ENCODE measurements around the gene GDAP2.

Gene GDAP2, protein sequence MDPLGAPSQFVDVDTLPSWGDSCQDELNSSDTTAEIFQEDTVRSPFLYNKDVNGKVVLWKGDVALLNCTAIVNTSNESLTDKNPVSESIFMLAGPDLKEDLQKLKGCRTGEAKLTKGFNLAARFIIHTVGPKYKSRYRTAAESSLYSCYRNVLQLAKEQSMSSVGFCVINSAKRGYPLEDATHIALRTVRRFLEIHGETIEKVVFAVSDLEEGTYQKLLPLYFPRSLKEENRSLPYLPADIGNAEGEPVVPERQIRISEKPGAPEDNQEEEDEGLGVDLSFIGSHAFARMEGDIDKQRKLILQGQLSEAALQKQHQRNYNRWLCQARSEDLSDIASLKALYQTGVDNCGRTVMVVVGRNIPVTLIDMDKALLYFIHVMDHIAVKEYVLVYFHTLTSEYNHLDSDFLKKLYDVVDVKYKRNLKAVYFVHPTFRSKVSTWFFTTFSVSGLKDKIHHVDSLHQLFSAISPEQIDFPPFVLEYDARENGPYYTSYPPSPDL

DNA sequence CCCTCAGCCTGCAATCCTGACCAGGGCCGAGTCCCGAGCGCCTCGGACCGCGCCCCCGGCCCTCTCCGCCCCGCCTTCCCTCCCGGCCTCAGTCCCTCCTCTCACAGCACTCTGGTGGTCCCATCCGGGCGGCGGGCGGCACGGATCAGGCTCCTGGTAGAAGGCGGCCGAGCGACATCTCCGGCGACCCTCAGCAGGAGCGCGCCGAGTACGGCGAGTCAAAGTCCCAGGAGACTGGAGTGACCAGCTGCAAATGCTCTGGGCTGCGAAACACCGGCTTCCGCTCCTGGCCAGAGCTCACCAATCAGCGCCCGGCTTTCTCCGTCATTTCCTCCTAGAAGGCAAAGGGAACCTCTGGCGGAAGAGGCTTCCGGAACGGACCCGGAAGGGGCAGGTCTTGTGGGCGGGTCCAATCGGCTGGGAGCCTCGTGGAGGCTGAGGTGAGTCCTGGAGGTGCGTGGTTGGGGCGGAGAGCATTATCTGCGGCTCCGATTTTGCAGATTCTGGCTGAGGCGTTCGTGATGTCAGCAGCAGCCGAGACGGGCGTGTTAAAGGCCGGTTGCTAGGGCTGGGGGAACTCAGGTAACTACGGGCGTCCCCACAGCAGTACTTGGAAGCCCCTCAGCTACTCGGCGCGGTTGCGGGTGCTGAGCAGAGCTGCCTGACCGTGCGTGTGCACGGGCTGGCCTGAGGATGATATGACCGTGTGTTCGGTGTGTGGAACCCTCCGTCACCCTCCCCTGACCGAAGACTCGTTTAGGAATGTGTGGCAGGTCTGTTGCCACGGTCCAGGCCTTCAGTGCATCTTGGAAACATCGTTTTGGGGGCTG lies at the start of gene GDAP2, which contains the start of gene WDR3:
Gene GDAP2 (minus strand): TSS at position 279 of the 830 bp plus-strand sequence. CDS start 9,264 bp downstream, outside the sequence.
Gene WDR3 (plus strand): TSS at position 397 of the 830 bp plus-strand sequence. CDS start 3,581 bp downstream, outside the sequence.
- Mint-ChIP-seq H3K27me3 (no peaks in the 10 kb centered on the region), H3K4me1 (peaks cover 56% of the 10 kb centered on the region), H3K27ac (peak within 1 kb of the TSS; percentile 97)

GRCh38 chr1:117976381-117976780 lies 47.0 kb upstream of the GDAP2 start:
- Mint-ChIP-seq H3K36me3 (ENCODE audit: low read depth) (no peaks in the 10 kb centered on the region), H3K9me3 (no peaks in the 10 kb centered on the region), H3K4me3 (no peak overlapping the region), H3K27me3 (peaks cover 12% of the 10 kb centered on the region), H3K27ac (no peak overlapping the region), H3K4me1 (no peaks in the 10 kb centered on the region)
- ATAC-seq (no peak), DNase-seq (no peak)

More for the DNA sequence above, at the start of gene GDAP2, which contains the start of gene WDR3:
- DNase-seq (peak; percentile 94), ATAC-seq (peak; percentile 99)
- no peaks in the 10 kb centered on the region for H3K9me3 Mint-ChIP-seq
- H3K36me3 Mint-ChIP-seq (ENCODE audit: low read depth) = peaks cover 37% of the 10 kb centered on the region
- H3K4me3 Mint-ChIP-seq = peak within 1 kb of the TSS; percentile 99

DNA sequence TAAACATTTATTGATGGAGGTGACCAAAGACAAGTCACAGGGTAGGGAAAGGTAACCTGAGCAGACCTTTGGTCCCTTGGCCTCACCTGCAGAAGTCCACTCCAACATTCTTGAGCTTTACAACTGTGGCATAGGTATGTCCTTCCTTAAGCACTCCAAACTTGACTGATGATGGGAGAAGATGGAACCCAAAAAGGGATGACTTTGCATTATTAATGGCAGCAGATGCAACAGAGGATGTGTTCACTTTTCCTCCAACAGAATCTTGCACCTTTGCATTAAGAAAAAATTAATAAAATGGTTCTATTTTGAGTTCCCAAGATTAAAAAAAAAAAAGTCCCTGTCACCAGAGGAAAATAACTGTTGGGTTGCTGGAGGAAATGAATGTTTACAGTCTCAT lies 42.4 kb upstream of the GDAP2 start:
- ATAC-seq (no peak), DNase-seq (no peak)
- Mint-ChIP-seq H3K36me3 (ENCODE audit: low read depth) (peaks cover 3% of the 10 kb centered on the region), H3K27me3 (peaks cover 10% of the 10 kb centered on the region), H3K9me3 (no peaks in the 10 kb centered on the region), H3K4me3 (no peak overlapping the region), H3K4me1 (peaks cover 4% of the 10 kb centered on the region), H3K27ac (no peak overlapping the region)

- peaks cover 6% of the 10 kb centered on the region for H3K36me3 Mint-ChIP-seq (ENCODE audit: low read depth)
- no peak overlapping the region for H3K4me3 Mint-ChIP-seq
- H3K9me3 Mint-ChIP-seq = no peaks in the 10 kb centered on the region
- DNase-seq = no peak
- ATAC-seq = no peak
- peaks cover 10% of the 10 kb centered on the region for H3K27me3 Mint-ChIP-seq
- peaks cover 7% of the 10 kb centered on the region for H3K4me1 Mint-ChIP-seq
- no peak overlapping the region for H3K27ac Mint-ChIP-seq
Observed at GRCh38 chr1:117970252-117970651, 40.8 kb upstream of the GDAP2 start.

- ATAC-seq = no peak
- Mint-ChIP-seq H3K4me3 (no peak overlapping the region), H3K27me3 (no peaks in the 10 kb centered on the region), H3K36me3 (ENCODE audit: low read depth) (peaks cover 12% of the 10 kb centered on the region), H3K27ac (no peak overlapping the region), H3K4me1 (peaks cover 29% of the 10 kb centered on the region), H3K9me3 (no peaks in the 10 kb centered on the region)
- no peak for DNase-seq
Observed at GRCh38 chr1:117967881-117968280, 38.5 kb upstream of the GDAP2 start.

GRCh38 chr1:117967477-117967876 lies 38.1 kb upstream of the GDAP2 start:
- H3K9me3 Mint-ChIP-seq = no peaks in the 10 kb centered on the region
- H3K4me3 Mint-ChIP-seq = no peak overlapping the region
- ATAC-seq (no peak), DNase-seq (no peak)
- H3K27me3 Mint-ChIP-seq = no peaks in the 10 kb centered on the region
- H3K4me1 Mint-ChIP-seq = peaks cover 29% of the 10 kb centered on the region
- H3K27ac Mint-ChIP-seq = no peak overlapping the region
- peaks cover 14% of the 10 kb centered on the region for H3K36me3 Mint-ChIP-seq (ENCODE audit: low read depth)

GRCh38 chr1:117964290-117965038 lies 35.0 kb upstream of the GDAP2 start:
- Mint-ChIP-seq H3K27me3 (no peaks in the 10 kb centered on the region), H3K9me3 (no peaks in the 10 kb centered on the region), H3K36me3 (ENCODE audit: low read depth) (peaks cover 33% of the 10 kb centered on the region), H3K4me1 (peaks cover 29% of the 10 kb centered on the region), H3K4me3 (peak overlapping the region; percentile 27), H3K27ac (peak overlapping the region; percentile 94)
- peak; percentile 84 for ATAC-seq
- no peak for DNase-seq

DNA sequence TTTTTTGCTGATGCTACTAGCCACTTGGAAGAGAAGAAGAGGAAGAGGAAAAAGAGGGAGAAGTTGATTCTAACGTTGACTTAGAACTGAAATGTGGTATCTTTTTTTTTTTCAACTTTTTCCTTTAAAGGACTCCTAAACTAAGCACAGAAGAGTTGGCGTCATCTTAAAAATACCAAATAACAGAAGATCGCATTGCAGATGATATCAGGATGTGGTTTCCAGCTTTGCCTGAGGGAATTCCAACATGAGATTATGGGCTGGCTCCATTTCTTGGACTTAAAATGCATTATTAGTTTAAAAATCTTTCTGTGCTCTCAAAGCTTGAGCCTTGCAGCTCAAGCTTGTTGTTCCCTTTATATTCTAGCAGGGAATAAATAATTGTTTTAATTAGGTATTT lies 29.9 kb upstream of the GDAP2 start:
- ATAC-seq (no peak), DNase-seq (no peak)
- no peak overlapping the region for H3K4me3 Mint-ChIP-seq
- peaks cover 13% of the 10 kb centered on the region for H3K4me1 Mint-ChIP-seq
- peaks cover 69% of the 10 kb centered on the region for H3K36me3 Mint-ChIP-seq (ENCODE audit: low read depth)
- no peak overlapping the region for H3K27ac Mint-ChIP-seq
- H3K27me3 Mint-ChIP-seq = no peaks in the 10 kb centered on the region
- H3K9me3 Mint-ChIP-seq = no peaks in the 10 kb centered on the region

GRCh38 chr1:117952386-117952785 lies 23.0 kb upstream of the GDAP2 start:
- Mint-ChIP-seq H3K4me3 (no peak overlapping the region), H3K36me3 (ENCODE audit: low read depth) (peaks cover 80% of the 10 kb centered on the region), H3K9me3 (no peaks in the 10 kb centered on the region), H3K27me3 (no peaks in the 10 kb centered on the region), H3K4me1 (no peaks in the 10 kb centered on the region), H3K27ac (no peak overlapping the region)
- ATAC-seq = no peak
- no peak for DNase-seq

GRCh38 chr1:117942293-117942692 lies 12.9 kb upstream of the GDAP2 start:
- H3K36me3 Mint-ChIP-seq (ENCODE audit: low read depth) = peaks cover 75% of the 10 kb centered on the region
- H3K27me3 Mint-ChIP-seq = no peaks in the 10 kb centered on the region
- DNase-seq (no peak), ATAC-seq (no peak)
- no peaks in the 10 kb centered on the region for H3K4me1 Mint-ChIP-seq
- H3K27ac Mint-ChIP-seq = no peak overlapping the region
- H3K9me3 Mint-ChIP-seq = no peaks in the 10 kb centered on the region
- H3K4me3 Mint-ChIP-seq = no peak overlapping the region

GRCh38 chr1:117933769-117934168 lies 4.3 kb upstream of the GDAP2 start:
- Mint-ChIP-seq H3K36me3 (ENCODE audit: low read depth) (peaks cover 61% of the 10 kb centered on the region), H3K27me3 (no peaks in the 10 kb centered on the region), H3K4me1 (peaks cover 39% of the 10 kb centered on the region), H3K4me3 (no peak overlapping the region), H3K9me3 (no peaks in the 10 kb centered on the region), H3K27ac (no peak overlapping the region)
- DNase-seq = no peak
- ATAC-seq = no peak

DNA sequence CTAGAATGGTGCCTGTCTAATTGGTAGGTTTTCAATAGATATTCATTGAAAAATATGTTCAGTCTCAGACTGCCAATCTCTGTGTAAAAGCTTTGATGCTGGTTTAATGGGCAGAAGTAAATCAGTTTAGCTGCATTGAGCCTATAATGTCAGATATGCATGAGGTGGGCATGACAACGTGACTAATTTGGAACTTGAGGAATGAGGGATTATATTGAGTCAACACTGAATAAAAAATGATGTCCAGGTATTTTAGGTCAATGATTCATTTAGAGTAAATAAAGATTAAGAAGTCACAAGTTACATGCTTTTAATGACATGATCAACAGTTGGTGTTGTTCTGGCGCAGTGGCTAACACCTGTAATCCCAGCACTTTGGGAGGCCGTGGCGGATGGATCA lies 3.2 kb upstream of the GDAP2 start:
- Mint-ChIP-seq H3K27ac (peak overlapping the region; percentile 36), H3K4me1 (peaks cover 46% of the 10 kb centered on the region), H3K9me3 (no peaks in the 10 kb centered on the region), H3K4me3 (no peak overlapping the region), H3K27me3 (no peaks in the 10 kb centered on the region), H3K36me3 (ENCODE audit: low read depth) (peaks cover 50% of the 10 kb centered on the region)
- ATAC-seq (no peak), DNase-seq (no peak)

GRCh38 chr1:117930484-117930883 lies 1.1 kb upstream of the GDAP2 start:
- no peak for DNase-seq
- peak overlapping the region; percentile 97 for H3K27ac Mint-ChIP-seq
- ATAC-seq = no peak
- H3K27me3 Mint-ChIP-seq = no peaks in the 10 kb centered on the region
- no peaks in the 10 kb centered on the region for H3K9me3 Mint-ChIP-seq
- H3K36me3 Mint-ChIP-seq (ENCODE audit: low read depth) = peaks cover 42% of the 10 kb centered on the region
- peaks cover 56% of the 10 kb centered on the region for H3K4me1 Mint-ChIP-seq
- H3K4me3 Mint-ChIP-seq = peak overlapping the region; percentile 99

DNA sequence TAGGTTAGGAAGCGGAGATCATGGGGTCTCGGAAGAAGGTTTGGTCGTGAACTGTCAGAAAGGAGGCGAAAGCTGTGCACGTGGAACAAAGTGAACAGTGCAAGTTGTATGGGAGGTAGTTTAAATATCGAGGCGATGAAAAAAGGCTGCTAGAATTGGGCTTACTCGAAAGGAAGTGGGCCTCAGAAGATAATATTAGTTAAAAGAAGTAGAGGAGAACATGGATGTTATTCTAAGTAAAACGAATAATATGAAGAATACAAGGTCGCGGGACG lies 689 bp upstream of the GDAP2 start:
- no peaks in the 10 kb centered on the region for H3K9me3 Mint-ChIP-seq
- peaks cover 42% of the 10 kb centered on the region for H3K36me3 Mint-ChIP-seq (ENCODE audit: low read depth)
- no peaks in the 10 kb centered on the region for H3K27me3 Mint-ChIP-seq
- ATAC-seq (no peak), DNase-seq (no peak)
- H3K4me1 Mint-ChIP-seq = peaks cover 56% of the 10 kb centered on the region
- H3K27ac Mint-ChIP-seq = peak overlapping the region; percentile 97
- H3K4me3 Mint-ChIP-seq = peak overlapping the region; percentile 99
